Measurements from ENCODE around the gene AGT.

AGT gene

DNA sequence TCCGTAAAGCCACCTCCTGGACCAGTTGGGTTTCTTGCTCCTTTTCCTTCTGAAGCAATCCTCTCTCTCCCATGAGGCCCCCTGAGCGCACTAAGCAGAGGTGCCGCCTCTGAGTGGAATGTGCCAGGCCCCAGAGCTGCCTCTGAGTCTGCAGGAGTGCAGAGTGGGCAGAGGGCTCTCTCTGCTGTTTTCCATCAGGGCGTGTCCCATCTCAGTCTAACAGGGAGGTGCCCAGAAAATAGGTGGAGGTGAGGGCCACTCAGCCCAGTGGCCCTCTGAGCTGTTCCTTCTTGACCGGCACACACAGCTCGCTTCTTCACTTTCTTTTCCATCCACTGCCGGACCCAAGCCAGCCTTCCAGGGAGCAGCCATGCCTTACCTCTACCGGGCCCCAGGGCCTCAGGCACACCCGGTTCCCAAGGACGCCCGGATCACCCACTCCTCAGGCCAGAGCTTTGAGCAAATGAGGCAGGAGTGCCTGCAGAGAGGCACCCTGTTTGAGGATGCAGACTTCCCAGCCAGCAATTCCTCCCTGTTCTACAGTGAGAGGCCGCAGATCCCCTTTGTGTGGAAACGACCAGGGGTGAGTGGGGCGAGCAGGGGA lies 33.3 kb upstream of the AGT start, which contains the start of gene CAPN9:
TSS of gene CAPN9 (plus strand) at position 262 of the 604 bp plus-strand sequence. CDS start at position 371, 109 bp downstream.
- Histone ChIP-seq H3K9me2 (ENCODE audit: low read depth, low read length) (no peaks in the 10 kb centered on the region), H3K27me3 (ENCODE audit: insufficient read depth, low read length) (no peaks in the 10 kb centered on the region), H3F3A (ENCODE audit: insufficient read depth, low read length) (no peaks in the 10 kb centered on the region), H3K4me3 (ENCODE audit: low read depth, low read length, poor library complexity, severe bottlenecking) (no peak within 1 kb of the TSS), H3K4me2 (ENCODE audit: low read length) (no peak within 1 kb of the TSS), H3K79me2 (ENCODE audit: insufficient read depth, low read length) (no peaks in the 10 kb centered on the region), H3K4me1 (ENCODE audit: insufficient read depth, low read length, severe bottlenecking) (peaks cover 10% of the 10 kb centered on the region), H3K27ac (ENCODE audit: low read depth, low read length, poor library complexity, severe bottlenecking) (no peak within 1 kb of the TSS), H4K20me1 (ENCODE audit: insufficient read depth, low read length) (no peaks in the 10 kb centered on the region), H3K36me3 (ENCODE audit: insufficient read depth, low read length) (no peaks in the 10 kb centered on the region), H3K9ac (ENCODE audit: low read length) (no peak within 1 kb of the TSS), H2AFZ (ENCODE audit: low read length) (no peak within 1 kb of the TSS), H3K9me3 (ENCODE audit: low read length) (no peaks in the 10 kb centered on the region)
- TF ChIP-seq, protein P1, sequence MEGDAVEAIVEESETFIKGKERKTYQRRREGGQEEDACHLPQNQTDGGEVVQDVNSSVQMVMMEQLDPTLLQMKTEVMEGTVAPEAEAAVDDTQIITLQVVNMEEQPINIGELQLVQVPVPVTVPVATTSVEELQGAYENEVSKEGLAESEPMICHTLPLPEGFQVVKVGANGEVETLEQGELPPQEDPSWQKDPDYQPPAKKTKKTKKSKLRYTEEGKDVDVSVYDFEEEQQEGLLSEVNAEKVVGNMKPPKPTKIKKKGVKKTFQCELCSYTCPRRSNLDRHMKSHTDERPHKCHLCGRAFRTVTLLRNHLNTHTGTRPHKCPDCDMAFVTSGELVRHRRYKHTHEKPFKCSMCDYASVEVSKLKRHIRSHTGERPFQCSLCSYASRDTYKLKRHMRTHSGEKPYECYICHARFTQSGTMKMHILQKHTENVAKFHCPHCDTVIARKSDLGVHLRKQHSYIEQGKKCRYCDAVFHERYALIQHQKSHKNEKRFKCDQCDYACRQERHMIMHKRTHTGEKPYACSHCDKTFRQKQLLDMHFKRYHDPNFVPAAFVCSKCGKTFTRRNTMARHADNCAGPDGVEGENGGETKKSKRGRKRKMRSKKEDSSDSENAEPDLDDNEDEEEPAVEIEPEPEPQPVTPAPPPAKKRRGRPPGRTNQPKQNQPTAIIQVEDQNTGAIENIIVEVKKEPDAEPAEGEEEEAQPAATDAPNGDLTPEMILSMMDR (IDR thresholded peaks at IDR 0.05; ENCODE audit: low read length): no peak
- TF ChIP-seq EZH2 (IDR thresholded peaks at IDR 0.05; ENCODE audit: borderline replicate concordance, low read length): no peak

DNA sequence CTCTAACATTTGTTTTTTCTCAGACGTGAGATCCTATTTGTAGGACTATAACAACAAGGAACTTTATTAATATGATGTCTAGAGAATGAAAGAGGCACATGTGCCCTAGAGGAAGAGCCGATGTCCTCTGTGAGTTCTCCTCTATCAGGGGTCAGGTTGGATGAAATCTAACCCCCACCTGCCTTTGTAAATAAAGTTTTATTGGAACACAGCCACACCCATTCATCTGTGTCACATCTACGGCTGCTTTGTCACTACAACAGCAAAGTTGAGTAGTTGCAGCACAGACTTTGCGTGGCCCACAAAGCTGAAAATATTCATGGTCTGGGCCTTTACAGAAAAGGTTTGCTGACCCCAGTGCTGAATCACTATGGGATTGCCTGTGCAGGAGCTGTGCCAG lies 32.7 kb upstream of the AGT start:
- Histone ChIP-seq H3K9ac (ENCODE audit: low read length) (no peak overlapping the region), H3K79me2 (ENCODE audit: insufficient read depth, low read length) (no peaks in the 10 kb centered on the region)

DNA sequence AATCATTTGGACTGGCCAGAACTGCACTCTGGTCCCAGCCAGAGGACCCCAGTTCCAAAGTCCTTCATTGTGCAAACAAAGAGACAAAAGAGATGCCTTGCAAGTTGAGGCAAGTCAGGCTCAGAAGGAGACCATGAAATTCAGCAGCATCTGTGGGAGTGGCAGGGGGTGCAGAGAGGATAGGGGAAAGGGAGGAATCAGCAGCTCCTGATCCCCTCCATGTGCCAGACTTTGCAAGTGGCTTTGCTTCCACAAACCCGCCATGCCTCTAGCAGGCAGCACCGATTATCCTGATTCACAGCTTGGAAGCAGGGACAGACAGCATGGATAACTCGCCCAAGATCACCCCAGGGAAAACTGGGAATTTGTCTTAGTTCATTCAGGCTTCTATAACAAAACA lies 31.1 kb upstream of the AGT start:
- Histone ChIP-seq H2AFZ (ENCODE audit: low read length) (no peak overlapping the region), H3K4me3 (ENCODE audit: low read depth, low read length, poor library complexity, severe bottlenecking) (no peak overlapping the region), H3K4me1 (ENCODE audit: insufficient read depth, low read length, severe bottlenecking) (peaks cover 10% of the 10 kb centered on the region), H3K9me2 (ENCODE audit: low read depth, low read length) (no peaks in the 10 kb centered on the region), H3K9me3 (ENCODE audit: low read length) (no peaks in the 10 kb centered on the region), H3F3A (ENCODE audit: insufficient read depth, low read length) (no peaks in the 10 kb centered on the region), H3K79me2 (ENCODE audit: insufficient read depth, low read length) (no peaks in the 10 kb centered on the region), H3K27ac (ENCODE audit: low read depth, low read length, poor library complexity, severe bottlenecking) (no peak overlapping the region), H4K20me1 (ENCODE audit: insufficient read depth, low read length) (no peaks in the 10 kb centered on the region), H3K4me2 (ENCODE audit: low read length) (no peak overlapping the region), H3K27me3 (ENCODE audit: insufficient read depth, low read length) (no peaks in the 10 kb centered on the region), H3K36me3 (ENCODE audit: insufficient read depth, low read length) (no peaks in the 10 kb centered on the region), H3K9ac (ENCODE audit: low read length) (no peak overlapping the region)
- no peak for TF ChIP-seq EZH2 (IDR thresholded peaks at IDR 0.05; ENCODE audit: borderline replicate concordance, low read length)
- TF ChIP-seq, protein P1 (IDR thresholded peaks at IDR 0.05; ENCODE audit: low read length): no peak

More for the DNA sequence above, 32.7 kb upstream of the AGT start:
- no peaks in the 10 kb centered on the region for H3F3A ChIP-seq (ENCODE audit: insufficient read depth, low read length)
- peaks cover 10% of the 10 kb centered on the region for H3K4me1 ChIP-seq (ENCODE audit: insufficient read depth, low read length, severe bottlenecking)
- no peaks in the 10 kb centered on the region for H4K20me1 ChIP-seq (ENCODE audit: insufficient read depth, low read length)
- no peak overlapping the region for H3K4me2 ChIP-seq (ENCODE audit: low read length)
- no peaks in the 10 kb centered on the region for H3K9me2 ChIP-seq (ENCODE audit: low read depth, low read length)
- TF ChIP-seq EZH2 (IDR thresholded peaks at IDR 0.05; ENCODE audit: borderline replicate concordance, low read length): no peak
- TF ChIP-seq, protein P1 (IDR thresholded peaks at IDR 0.05; ENCODE audit: low read length): no peak
- no peaks in the 10 kb centered on the region for H3K27me3 ChIP-seq (ENCODE audit: insufficient read depth, low read length)
- H3K27ac ChIP-seq (ENCODE audit: low read depth, low read length, poor library complexity, severe bottlenecking): no peak overlapping the region
- H3K36me3 ChIP-seq (ENCODE audit: insufficient read depth, low read length): no peaks in the 10 kb centered on the region
- H3K4me3 ChIP-seq (ENCODE audit: low read depth, low read length, poor library complexity, severe bottlenecking): no peak overlapping the region
- H2AFZ ChIP-seq (ENCODE audit: low read length): no peak overlapping the region
- no peaks in the 10 kb centered on the region for H3K9me3 ChIP-seq (ENCODE audit: low read length)
